SJSA1 (cell line): ENCODE measurements around the gene GRB10. TPM values are rescaled to one million over a fixed set of nuclear protein-coding genes. Genes with fewer than 3 reads are reported as not detected.

Experiments used
- DNase-seq, 2 experiments: peaks; one replicate each; pipeline ENCODE4 v3.0.0-alpha.2; 2015 to 2020; ENCODE audit warnings: low spot score in 2 of 2, low read depth in 1 of 2
- H3K27ac ChIP-seq: fragments of 250-450 bp; sonication (Bioruptor Pico); 2 replicates; pipeline ENCODE4 v1.5.1; 2020; ENCODE audit warnings: mild to moderate bottlenecking, moderate library complexity
- H3K27me3 ChIP-seq: fragments of 250-450 bp; sonication (Bioruptor Pico); replicated peaks from 2 replicates; pipeline ENCODE4 v1.5.1; 2020; ENCODE audit warnings: mild to moderate bottlenecking, moderate library complexity
- H3K36me3 ChIP-seq: fragments of 250-450 bp; sonication (Bioruptor Pico); 2 replicates; pipeline ENCODE4 v1.5.1; 2020; ENCODE audit warnings: mild to moderate bottlenecking
- H3K4me1 ChIP-seq: fragments of 250-450 bp; sonication (Bioruptor Pico); replicated peaks from 2 replicates; pipeline ENCODE4 v1.6.1; 2021; ENCODE audit warnings: mild to moderate bottlenecking
- H3K4me3 ChIP-seq: fragments of 250-450 bp; sonication (Bioruptor Pico); 2 replicates; pipeline ENCODE4 v1.5.1; 2020; ENCODE audit warnings: mild to moderate bottlenecking
- H3K9me3 ChIP-seq: fragments of 250-450 bp; sonication (Bioruptor Pico); replicated peaks from 2 replicates; pipeline ENCODE4 v1.5.1; 2020; ENCODE audit warnings: mild to moderate bottlenecking
- total RNA-seq: library from RNA; depleted of rRNA; stranded (reverse); fragments of >200 nt; shearing (Covaris generic); gene quantifications from 2 replicates; pipeline ENCODE4 v1.2.3, GENCODE V29; 2014

The GRB10 gene
- total RNA-seq, 1 experiment from 2014 or later: 3.3 TPM

DNA sequence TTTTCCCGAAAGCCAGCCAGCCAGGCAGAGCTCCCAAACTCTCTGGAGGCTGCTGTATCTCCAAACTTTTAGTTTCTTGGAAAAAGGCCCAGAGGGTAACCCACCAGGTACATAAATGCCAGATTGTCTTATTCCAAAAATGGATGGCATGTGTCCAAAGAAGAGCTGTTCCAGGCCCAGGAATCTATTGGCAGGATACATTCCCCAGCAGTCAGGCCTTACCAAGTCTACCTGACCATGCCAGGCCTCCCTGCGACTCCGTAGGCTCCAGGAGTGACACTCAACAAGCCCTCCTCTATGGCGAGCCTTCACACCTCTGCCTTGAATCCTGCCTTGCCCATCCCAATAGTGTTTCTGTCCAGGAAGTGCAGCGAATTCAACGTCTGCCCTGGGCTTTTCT lies 95.6 kb downstream of the GRB10 start:
- Histone ChIP-seq H3K36me3 (no peaks in the 10 kb centered on the region), H3K27me3 (no peaks in the 10 kb centered on the region), H3K4me3 (no peak overlapping the region), H3K27ac (no peak overlapping the region), H3K4me1 (no peaks in the 10 kb centered on the region), H3K9me3 (no peaks in the 10 kb centered on the region)
- no peak for DNase-seq

DNA sequence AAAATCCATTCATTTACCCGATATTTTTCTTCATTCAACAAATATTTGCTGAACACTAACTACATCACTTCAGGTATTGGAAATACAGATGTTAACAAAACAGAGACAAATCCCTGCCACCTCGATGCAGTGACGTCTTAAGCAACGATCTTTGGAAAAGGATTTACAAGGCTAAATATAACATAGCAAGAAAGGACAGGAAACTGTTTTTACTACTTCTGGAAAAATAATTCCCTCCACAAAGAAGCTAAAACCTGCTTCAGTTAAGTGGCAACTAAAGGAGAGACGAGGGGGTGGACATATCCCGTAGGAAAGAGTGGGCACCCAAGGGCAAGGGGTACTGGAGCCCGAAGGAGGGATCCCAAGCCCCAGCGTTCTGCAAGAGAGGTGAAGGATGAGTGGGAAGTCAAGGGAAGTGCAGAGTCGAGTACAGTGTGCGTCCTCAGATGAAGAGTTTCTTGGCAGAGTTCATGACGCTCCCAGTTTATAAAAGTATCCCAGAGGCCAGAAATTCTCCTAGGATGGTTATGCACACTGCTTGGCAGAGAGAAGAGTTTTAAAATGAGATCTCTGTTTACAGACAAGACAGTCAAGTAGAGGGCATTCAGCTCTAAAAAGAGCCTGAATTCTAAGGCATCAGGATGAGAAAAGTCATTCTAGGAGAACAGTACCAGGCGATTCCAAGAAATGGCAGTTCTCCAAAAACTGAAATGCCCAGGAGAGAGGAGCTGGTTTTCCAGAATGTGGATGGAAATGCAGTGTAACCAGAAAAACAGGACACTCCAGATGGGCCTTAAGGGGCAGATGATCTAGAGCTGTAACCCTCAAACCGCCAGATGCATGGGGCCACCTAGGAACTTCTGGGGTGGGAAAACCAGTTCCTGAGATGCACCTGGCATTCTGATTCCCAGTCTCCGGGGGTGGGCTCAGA lies 97.3 kb downstream of the GRB10 start:
- DNase-seq: no peak
- H3K27ac ChIP-seq: no peak overlapping the region
- no peak overlapping the region for H3K4me3 ChIP-seq
- no peaks in the 10 kb centered on the region for H3K4me1 ChIP-seq
- no peaks in the 10 kb centered on the region for H3K36me3 ChIP-seq
- no peaks in the 10 kb centered on the region for H3K9me3 ChIP-seq
- H3K27me3 ChIP-seq: no peaks in the 10 kb centered on the region

DNA sequence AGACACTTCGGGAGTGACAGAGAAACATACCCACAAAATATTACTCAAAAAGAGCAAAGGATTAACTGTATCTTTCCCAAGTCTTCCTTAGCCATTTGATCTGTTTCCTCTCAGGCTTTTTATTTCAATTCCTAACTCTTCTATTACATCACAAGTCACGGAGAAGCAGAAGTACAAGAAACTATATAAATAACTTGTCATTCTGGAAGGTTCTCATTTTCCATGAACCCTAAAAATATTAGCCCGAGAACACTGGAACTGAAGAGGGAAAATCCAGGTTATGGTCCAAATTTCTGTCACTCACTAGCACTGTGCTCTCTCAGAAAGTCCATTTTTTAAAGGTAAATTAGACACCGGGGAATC lies 98.0 kb downstream of the GRB10 start:
- DNase-seq: no peak
- H3K27me3 ChIP-seq: no peaks in the 10 kb centered on the region
- no peaks in the 10 kb centered on the region for H3K9me3 ChIP-seq
- H3K4me1 ChIP-seq: no peaks in the 10 kb centered on the region
- H3K36me3 ChIP-seq: no peaks in the 10 kb centered on the region
- H3K27ac ChIP-seq: no peak overlapping the region
- no peak overlapping the region for H3K4me3 ChIP-seq

DNA sequence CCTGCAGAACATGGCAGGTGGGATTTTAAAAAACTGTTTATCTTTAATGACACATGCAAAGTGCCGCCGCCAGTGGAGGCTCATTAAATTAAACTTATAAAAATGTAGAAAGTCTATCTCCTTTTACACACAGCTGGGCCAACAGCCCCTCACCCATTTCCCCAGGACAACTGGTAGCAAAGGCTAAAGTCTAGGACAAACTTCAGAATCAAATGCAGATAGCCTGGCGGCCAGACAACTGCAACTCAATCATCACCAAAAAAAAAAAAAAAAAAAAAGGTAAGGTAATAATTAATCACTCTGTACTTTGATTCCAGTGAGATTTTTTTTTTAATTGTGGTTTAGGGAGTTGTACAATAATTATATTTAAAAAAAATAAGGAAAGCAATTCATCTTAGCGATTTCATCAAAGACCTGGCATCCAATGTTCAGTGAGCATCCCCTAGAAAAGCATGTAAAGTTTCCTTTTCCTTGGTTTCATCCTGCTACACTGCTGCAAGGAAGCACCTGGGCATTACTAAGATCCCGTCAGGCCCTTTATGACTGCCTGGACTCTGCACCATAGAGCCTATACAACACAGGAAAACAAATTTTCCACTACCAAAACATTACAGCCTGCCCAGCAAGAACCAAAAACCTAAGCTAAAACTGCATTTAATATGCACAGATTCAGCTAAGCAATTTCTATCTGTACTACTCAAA lies 98.5 kb downstream of the GRB10 start:
- Histone ChIP-seq H3K9me3 (no peaks in the 10 kb centered on the region), H3K4me1 (no peaks in the 10 kb centered on the region), H3K27me3 (no peaks in the 10 kb centered on the region), H3K4me3 (no peak overlapping the region), H3K27ac (no peak overlapping the region), H3K36me3 (no peaks in the 10 kb centered on the region)
- DNase-seq: no peak

DNA sequence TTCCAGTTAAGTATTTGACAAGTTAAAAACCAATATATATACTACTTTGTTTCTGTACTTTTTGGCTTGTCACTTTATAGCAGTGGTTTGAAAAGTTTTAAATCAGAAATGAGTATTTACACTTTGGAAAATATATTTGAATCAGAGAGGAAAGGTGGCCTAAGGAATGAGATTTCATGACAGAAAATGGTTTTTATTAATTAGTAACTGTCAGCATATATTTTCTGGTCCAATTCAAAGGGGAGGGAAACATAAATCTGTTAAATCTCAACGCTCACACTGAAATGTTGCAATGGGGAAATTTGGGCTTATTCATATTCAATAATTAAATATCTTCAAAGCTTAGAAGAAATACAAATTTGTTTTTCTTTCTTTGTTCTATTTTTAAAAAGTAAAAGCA lies 100.1 kb downstream of the GRB10 start:
- Histone ChIP-seq H3K36me3 (no peaks in the 10 kb centered on the region), H3K4me1 (no peaks in the 10 kb centered on the region), H3K9me3 (no peaks in the 10 kb centered on the region), H3K4me3 (no peak overlapping the region), H3K27ac (no peak overlapping the region), H3K27me3 (no peaks in the 10 kb centered on the region)
- no peak for DNase-seq

DNA sequence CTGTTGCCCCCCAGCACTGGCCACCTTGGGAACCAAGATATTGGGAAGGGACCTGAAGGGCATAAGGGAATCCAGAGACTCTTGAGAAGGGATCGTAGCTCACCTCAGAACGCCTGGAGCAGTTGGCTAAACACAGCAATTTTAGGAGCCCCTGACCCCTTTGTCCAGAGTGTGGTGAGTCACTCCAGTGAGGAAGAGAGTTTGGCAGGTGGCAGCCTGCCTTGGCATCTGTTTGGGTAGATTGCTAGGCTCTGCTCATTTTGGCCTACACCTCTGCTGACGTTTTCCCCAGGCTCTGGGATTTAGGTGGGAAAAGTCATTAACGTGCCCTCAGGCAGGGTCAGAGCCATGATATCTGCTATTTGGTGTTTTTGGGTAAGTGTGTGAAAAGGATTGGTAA lies 100.6 kb downstream of the GRB10 start:
- DNase-seq: no peak
- H3K9me3 ChIP-seq: no peaks in the 10 kb centered on the region

DNA sequence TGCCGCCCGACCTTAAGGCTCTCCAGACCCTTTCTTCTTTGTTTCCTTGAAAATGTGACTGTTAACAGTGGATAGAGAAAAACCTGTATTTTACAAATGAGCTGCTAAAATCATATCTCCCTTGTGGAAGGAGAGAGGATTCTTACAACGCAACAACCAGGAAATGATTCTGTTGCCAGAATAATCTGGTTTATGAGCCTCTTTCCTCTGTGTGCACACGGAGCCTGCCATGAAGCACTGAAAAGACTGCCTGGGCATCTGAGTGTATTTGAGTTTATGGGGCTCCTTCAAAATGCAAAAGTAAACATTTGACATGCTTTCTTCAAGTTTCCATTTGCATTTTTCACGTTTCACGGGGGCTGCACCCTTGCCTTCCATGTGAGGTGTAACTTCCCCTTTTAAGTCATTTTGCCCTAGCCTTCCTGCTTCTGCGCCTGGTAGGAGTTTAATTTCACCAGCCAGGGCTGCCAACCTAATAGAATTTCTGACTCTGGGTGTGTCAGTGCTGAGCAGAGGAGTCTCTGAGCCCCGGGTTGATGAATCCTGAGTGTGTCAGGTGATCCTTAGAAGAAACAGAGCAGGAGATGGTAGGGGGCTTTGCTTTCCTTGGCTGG lies 101.2 kb downstream of the GRB10 start:
- H3K27me3 ChIP-seq: no peaks in the 10 kb centered on the region
- H3K9me3 ChIP-seq: no peaks in the 10 kb centered on the region
- H3K36me3 ChIP-seq: no peaks in the 10 kb centered on the region
- H3K27ac ChIP-seq: no peak overlapping the region
- no peaks in the 10 kb centered on the region for H3K4me1 ChIP-seq
- DNase-seq: no peak
- no peak overlapping the region for H3K4me3 ChIP-seq

More for the DNA sequence above, 100.6 kb downstream of the GRB10 start:
- Histone ChIP-seq H3K4me3 (no peak overlapping the region), H3K27ac (no peak overlapping the region), H3K27me3 (no peaks in the 10 kb centered on the region), H3K36me3 (no peaks in the 10 kb centered on the region), H3K4me1 (no peaks in the 10 kb centered on the region)

DNA sequence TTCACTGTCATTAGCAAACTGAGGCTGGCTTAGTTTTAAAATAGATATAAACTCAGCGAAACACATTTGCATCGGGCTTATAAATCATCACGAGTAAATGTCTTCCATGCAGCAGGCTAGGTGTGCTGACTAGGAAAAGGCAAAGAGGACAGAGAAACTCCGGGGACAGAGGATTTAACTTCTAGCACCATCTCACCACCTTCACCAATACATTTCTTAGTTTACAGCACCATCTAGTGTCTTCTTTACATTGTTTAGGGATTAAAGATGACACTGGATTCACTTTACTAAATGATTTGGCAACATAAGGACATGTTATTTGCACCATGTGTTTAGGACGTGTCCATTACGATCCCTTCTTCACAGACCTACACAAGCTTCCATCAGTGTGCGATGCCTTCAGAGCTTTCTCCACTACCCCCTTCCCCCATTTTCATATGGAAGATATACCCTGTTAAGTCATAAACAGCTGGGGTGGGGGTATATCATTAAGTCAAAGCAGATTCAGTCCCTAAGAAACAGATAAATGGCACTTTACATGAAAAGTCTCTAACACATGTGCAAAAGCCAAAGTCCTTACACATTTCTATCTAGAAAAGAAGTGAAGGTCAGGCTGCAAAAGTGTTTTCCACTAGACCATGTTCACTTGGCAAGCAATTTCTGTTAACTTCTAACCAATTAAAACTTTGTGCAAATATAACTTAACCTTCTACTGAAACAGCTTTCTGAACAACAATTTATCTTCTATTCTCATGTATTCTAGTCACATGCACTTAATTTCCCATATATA lies 103.3 kb downstream of the GRB10 start:
- Histone ChIP-seq H3K4me3 (no peak overlapping the region), H3K36me3 (no peaks in the 10 kb centered on the region), H3K4me1 (no peaks in the 10 kb centered on the region), H3K27ac (no peak overlapping the region), H3K9me3 (no peaks in the 10 kb centered on the region), H3K27me3 (no peaks in the 10 kb centered on the region)
- peak in 1 of 2 experiments; percentile 11 for DNase-seq

DNA sequence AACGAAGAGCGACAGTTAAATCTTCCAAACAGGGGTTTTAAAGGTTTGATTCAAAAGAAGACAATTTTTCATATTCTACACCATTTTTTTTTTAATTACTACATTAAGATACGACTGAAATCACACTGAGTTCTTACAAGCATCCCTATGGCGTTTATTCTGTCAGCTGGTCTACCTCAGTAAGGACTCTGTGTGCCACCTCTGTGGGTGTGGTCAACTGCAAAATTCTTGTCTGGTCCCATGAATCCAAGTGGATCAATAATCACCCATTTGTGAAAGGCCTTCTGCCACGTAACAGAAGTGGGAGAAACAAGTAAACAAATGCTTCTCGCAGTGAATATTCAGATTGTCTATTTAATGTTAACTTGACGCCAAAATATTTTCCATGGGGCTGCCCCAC lies 104.1 kb downstream of the GRB10 start:
- Histone ChIP-seq H3K9me3 (no peaks in the 10 kb centered on the region), H3K36me3 (no peaks in the 10 kb centered on the region), H3K4me1 (no peaks in the 10 kb centered on the region), H3K4me3 (no peak overlapping the region), H3K27ac (no peak overlapping the region), H3K27me3 (no peaks in the 10 kb centered on the region)
- no peak for DNase-seq

DNA sequence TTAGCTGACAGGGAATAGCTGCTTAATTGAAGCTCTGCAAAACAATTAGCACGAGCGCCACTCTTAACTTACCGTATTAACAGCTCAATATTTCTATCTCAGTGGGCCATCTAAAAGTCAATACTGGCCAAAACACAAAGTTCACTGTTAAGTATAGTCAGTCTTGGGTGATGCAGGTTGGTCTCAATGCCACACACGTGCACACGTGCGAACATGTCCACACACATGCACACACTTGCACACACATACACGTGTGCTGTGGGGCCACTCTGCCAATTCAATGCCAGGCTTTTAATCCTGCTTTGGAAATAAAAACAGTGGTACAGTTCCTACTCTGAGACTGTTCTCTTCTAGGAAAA lies 105.1 kb downstream of the GRB10 start:
- no peak overlapping the region for H3K27ac ChIP-seq
- no peak overlapping the region for H3K4me3 ChIP-seq
- no peaks in the 10 kb centered on the region for H3K9me3 ChIP-seq
- H3K27me3 ChIP-seq: no peaks in the 10 kb centered on the region
- no peaks in the 10 kb centered on the region for H3K36me3 ChIP-seq
- no peaks in the 10 kb centered on the region for H3K4me1 ChIP-seq
- DNase-seq: no peak

DNA sequence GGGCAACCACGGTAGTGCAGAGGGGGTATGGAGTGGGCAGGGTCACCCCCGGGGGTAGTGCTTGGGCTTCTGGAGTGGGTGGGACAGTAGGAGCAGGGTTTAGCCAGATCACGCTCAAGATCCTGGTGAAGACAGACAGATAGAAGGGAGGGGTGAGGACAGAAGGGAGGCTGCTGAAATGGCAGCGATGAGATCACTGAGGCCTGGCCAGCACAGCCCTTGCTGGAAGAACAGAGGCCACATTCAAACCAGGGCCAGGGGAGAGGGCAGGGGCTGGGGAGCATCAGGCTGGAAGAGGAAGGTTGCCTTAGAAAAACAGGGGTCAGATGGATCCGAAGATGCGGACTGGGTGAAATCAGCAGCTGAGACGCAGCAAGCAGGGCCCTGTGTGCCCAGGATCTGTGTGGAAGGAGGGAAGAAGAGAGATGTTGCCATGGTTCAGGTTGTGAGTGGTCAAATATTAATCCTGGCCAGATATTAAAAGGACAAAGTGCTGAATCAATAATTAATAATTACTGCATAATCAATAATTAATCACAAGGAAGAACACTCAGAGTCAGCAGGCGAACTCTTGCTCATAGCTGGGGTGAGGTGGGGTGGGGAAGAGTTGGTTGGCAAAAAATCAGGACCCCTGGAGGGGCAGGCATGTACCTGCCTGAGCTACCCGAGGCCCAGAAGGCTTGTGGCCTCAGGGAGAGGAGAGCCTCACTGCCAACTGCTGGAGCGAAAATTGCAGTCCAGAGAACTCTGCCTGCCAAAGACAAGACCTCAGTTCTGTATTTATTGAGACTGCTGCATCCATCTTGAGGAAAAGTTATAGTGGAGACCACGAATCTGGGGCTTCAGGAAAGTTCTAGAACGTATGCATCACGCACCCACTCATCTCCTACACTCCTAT lies 105.7 kb downstream of the GRB10 start:
- no peaks in the 10 kb centered on the region for H3K9me3 ChIP-seq
- H3K27me3 ChIP-seq: no peaks in the 10 kb centered on the region
- no peaks in the 10 kb centered on the region for H3K4me1 ChIP-seq
- no peak overlapping the region for H3K27ac ChIP-seq
- H3K4me3 ChIP-seq: no peak overlapping the region
- DNase-seq: no peak
- no peaks in the 10 kb centered on the region for H3K36me3 ChIP-seq

DNA sequence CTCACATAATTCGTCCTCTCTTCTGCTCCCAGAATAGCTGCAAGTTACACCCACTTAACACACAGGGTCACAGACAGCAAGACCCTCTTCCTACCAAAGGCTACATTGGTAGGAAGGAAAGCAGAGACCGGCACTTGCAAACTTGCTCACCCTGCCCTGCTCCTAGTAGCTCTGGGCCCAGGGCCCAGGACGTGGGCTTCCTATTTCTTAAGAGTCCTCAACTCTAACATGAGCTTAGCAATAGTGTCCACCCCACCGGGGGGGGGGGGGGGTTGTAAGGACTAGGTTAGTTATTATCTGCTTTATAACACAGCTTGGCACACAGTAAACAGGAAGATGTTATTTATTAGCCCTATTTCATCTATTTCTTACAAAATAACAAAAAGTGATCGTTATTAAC lies 106.6 kb downstream of the GRB10 start:
- no peak overlapping the region for H3K4me3 ChIP-seq
- no peaks in the 10 kb centered on the region for H3K4me1 ChIP-seq
- H3K27ac ChIP-seq: no peak overlapping the region
- no peak for DNase-seq
- H3K36me3 ChIP-seq: no peaks in the 10 kb centered on the region
- no peaks in the 10 kb centered on the region for H3K9me3 ChIP-seq
- H3K27me3 ChIP-seq: no peaks in the 10 kb centered on the region
